GM23338 (cell line): ENCODE measurements around the gene DDC.

Source experiments
- CREB1 ChIP-seq: fragments of 250-450 bp; sonication (Bioruptor Pico); IDR thresholded peaks from 2 replicates; pipeline ENCODE4 v1.5.0; 2020; ENCODE audit warnings: low read depth, mild to moderate bottlenecking, moderate library complexity
- EZH2 ChIP-seq: fragments of 200-600 bp; sonication (generic); IDR thresholded peaks from one replicate; pipeline ENCODE4 v1.8.0; 2017; ENCODE audit warnings: antibody characterized with exemption, mild to moderate bottlenecking, low read depth; ENCODE audit not compliant: unreplicated experiment
- EZH2phosphoT487 ChIP-seq: fragments of 200-600 bp; sonication (generic); IDR thresholded peaks from one replicate; pipeline ENCODE4 v1.8.1; 2018; ENCODE audit warnings: antibody characterized with exemption; ENCODE audit not compliant: unreplicated experiment
- JUNB ChIP-seq: IDR thresholded peaks from one replicate; pipeline ENCODE4 v1.6.1; 2016; ENCODE audit warnings: antibody characterized with exemption; ENCODE audit not compliant: unreplicated experiment
- NANOG ChIP-seq: IDR thresholded peaks from 2 replicates; pipeline ENCODE4 v1.6.1; 2016; ENCODE audit warnings: antibody characterized with exemption, borderline replicate concordance
- POLR2AphosphoS5 ChIP-seq: IDR thresholded peaks from 2 replicates; pipeline ENCODE4 v1.6.1; 2016; ENCODE audit warnings: antibody characterized with exemption, low read depth
- ZNF114 ChIP-seq: fragments of 250-450 bp; sonication (Bioruptor Pico); IDR thresholded peaks from 2 replicates; pipeline ENCODE4 v1.5.0; 2020; ENCODE audit warnings: mild to moderate bottlenecking, moderate library complexity
- ZNF331 ChIP-seq: fragments of 250-450 bp; sonication (Bioruptor Pico); IDR thresholded peaks from 2 replicates; pipeline ENCODE4 v1.5.0; 2020; ENCODE audit warnings: low read depth, mild to moderate bottlenecking, moderate library complexity
- TF ChIP-seq, protein P1 (sequence below), 2 experiments: fragments of 200-600 bp in 1 of 2; sonication (generic) in 1 of 2; conservative IDR thresholded peaks; 2 replicates each; pipeline versions ENCODE4 v1.5.1 to v1.6.1; 2016 to 2017; ENCODE audit warnings: antibody characterized with exemption in 2 of 2, low read depth in 2 of 2, mild to moderate bottlenecking in 2 of 2, moderate library complexity in 1 of 2
- TF ChIP-seq, protein P2 (sequence below): IDR thresholded peaks from one replicate; pipeline ENCODE4 v1.6.1; 2018; ENCODE audit warnings: antibody characterized with exemption; ENCODE audit not compliant: unreplicated experiment
- TF ChIP-seq, protein P3 (sequence below): IDR thresholded peaks from 2 replicates; pipeline ENCODE4 v1.6.1; 2016; ENCODE audit warnings: antibody characterized with exemption
- TF ChIP-seq, protein P4 (sequence below): fragments of 250-450 bp; sonication (Bioruptor Pico); IDR thresholded peaks from 2 replicates; pipeline ENCODE4 v1.5.0; 2020; ENCODE audit warnings: mild to moderate bottlenecking, moderate library complexity

GRCh38 chr7:50473531-50473930 lies 91.7 kb downstream of the DDC start:
- TF ChIP-seq, protein P1, sequence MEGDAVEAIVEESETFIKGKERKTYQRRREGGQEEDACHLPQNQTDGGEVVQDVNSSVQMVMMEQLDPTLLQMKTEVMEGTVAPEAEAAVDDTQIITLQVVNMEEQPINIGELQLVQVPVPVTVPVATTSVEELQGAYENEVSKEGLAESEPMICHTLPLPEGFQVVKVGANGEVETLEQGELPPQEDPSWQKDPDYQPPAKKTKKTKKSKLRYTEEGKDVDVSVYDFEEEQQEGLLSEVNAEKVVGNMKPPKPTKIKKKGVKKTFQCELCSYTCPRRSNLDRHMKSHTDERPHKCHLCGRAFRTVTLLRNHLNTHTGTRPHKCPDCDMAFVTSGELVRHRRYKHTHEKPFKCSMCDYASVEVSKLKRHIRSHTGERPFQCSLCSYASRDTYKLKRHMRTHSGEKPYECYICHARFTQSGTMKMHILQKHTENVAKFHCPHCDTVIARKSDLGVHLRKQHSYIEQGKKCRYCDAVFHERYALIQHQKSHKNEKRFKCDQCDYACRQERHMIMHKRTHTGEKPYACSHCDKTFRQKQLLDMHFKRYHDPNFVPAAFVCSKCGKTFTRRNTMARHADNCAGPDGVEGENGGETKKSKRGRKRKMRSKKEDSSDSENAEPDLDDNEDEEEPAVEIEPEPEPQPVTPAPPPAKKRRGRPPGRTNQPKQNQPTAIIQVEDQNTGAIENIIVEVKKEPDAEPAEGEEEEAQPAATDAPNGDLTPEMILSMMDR (conservative IDR thresholded peaks at IDR 0.05; ENCODE audit: low read depth in 2 of 2): no peak
- TF ChIP-seq, protein P2, sequence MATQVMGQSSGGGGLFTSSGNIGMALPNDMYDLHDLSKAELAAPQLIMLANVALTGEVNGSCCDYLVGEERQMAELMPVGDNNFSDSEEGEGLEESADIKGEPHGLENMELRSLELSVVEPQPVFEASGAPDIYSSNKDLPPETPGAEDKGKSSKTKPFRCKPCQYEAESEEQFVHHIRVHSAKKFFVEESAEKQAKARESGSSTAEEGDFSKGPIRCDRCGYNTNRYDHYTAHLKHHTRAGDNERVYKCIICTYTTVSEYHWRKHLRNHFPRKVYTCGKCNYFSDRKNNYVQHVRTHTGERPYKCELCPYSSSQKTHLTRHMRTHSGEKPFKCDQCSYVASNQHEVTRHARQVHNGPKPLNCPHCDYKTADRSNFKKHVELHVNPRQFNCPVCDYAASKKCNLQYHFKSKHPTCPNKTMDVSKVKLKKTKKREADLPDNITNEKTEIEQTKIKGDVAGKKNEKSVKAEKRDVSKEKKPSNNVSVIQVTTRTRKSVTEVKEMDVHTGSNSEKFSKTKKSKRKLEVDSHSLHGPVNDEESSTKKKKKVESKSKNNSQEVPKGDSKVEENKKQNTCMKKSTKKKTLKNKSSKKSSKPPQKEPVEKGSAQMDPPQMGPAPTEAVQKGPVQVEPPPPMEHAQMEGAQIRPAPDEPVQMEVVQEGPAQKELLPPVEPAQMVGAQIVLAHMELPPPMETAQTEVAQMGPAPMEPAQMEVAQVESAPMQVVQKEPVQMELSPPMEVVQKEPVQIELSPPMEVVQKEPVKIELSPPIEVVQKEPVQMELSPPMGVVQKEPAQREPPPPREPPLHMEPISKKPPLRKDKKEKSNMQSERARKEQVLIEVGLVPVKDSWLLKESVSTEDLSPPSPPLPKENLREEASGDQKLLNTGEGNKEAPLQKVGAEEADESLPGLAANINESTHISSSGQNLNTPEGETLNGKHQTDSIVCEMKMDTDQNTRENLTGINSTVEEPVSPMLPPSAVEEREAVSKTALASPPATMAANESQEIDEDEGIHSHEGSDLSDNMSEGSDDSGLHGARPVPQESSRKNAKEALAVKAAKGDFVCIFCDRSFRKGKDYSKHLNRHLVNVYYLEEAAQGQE: no peak
- no peak for TF ChIP-seq EZH2phosphoT487
- TF ChIP-seq JUNB: no peak
- TF ChIP-seq CREB1 (CRISPR knock-in tag): no peak
- TF ChIP-seq POLR2AphosphoS5: no peak
- no peak for TF ChIP-seq NANOG
- no peak for TF ChIP-seq EZH2
- no peak for TF ChIP-seq ZNF114 (CRISPR knock-in tag)
- TF ChIP-seq, protein P3, sequence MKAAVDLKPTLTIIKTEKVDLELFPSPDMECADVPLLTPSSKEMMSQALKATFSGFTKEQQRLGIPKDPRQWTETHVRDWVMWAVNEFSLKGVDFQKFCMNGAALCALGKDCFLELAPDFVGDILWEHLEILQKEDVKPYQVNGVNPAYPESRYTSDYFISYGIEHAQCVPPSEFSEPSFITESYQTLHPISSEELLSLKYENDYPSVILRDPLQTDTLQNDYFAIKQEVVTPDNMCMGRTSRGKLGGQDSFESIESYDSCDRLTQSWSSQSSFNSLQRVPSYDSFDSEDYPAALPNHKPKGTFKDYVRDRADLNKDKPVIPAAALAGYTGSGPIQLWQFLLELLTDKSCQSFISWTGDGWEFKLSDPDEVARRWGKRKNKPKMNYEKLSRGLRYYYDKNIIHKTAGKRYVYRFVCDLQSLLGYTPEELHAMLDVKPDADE: no peak
- no peak for TF ChIP-seq ZNF331 (CRISPR knock-in tag)
- TF ChIP-seq, protein P4, sequence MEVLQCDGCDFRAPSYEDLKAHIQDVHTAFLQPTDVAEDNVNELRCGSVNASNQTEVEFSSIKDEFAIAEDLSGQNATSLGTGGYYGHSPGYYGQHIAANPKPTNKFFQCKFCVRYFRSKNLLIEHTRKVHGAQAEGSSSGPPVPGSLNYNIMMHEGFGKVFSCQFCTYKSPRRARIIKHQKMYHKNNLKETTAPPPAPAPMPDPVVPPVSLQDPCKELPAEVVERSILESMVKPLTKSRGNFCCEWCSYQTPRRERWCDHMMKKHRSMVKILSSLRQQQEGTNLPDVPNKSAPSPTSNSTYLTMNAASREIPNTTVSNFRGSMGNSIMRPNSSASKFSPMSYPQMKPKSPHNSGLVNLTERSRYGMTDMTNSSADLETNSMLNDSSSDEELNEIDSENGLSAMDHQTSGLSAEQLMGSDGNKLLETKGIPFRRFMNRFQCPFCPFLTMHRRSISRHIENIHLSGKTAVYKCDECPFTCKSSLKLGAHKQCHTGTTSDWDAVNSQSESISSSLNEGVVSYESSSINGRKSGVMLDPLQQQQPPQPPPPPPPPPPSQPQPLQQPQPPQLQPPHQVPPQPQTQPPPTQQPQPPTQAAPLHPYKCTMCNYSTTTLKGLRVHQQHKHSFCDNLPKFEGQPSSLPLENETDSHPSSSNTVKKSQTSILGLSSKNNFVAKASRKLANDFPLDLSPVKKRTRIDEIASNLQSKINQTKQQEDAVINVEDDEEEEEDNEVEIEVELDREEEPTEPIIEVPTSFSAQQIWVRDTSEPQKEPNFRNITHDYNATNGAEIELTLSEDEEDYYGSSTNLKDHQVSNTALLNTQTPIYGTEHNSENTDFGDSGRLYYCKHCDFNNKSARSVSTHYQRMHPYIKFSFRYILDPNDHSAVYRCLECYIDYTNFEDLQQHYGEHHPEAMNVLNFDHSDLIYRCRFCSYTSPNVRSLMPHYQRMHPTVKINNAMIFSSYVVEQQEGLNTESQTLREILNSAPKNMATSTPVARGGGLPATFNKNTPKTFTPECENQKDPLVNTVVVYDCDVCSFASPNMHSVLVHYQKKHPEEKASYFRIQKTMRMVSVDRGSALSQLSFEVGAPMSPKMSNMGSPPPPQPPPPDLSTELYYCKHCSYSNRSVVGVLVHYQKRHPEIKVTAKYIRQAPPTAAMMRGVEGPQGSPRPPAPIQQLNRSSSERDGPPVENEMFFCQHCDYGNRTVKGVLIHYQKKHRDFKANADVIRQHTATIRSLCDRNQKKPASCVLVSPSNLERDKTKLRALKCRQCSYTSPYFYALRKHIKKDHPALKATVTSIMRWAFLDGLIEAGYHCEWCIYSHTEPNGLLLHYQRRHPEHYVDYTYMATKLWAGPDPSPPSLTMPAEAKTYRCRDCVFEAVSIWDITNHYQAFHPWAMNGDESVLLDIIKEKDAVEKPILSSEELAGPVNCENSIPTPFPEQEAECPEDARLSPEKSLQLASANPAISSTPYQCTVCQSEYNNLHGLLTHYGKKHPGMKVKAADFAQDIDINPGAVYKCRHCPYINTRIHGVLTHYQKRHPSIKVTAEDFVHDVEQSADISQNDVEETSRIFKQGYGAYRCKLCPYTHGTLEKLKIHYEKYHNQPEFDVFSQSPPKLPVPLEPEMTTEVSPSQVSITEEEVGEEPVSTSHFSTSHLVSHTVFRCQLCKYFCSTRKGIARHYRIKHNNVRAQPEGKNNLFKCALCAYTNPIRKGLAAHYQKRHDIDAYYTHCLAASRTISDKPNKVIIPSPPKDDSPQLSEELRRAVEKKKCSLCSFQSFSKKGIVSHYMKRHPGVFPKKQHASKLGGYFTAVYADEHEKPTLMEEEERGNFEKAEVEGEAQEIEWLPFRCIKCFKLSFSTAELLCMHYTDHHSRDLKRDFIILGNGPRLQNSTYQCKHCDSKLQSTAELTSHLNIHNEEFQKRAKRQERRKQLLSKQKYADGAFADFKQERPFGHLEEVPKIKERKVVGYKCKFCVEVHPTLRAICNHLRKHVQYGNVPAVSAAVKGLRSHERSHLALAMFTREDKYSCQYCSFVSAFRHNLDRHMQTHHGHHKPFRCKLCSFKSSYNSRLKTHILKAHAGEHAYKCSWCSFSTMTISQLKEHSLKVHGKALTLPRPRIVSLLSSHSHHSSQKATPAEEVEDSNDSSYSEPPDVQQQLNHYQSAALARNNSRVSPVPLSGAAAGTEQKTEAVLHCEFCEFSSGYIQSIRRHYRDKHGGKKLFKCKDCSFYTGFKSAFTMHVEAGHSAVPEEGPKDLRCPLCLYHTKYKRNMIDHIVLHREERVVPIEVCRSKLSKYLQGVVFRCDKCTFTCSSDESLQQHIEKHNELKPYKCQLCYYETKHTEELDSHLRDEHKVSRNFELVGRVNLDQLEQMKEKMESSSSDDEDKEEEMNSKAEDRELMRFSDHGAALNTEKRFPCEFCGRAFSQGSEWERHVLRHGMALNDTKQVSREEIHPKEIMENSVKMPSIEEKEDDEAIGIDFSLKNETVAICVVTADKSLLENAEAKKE: no peak
